PC-9 (cell line): ENCODE measurements around the gene OR5I1.
A peak's percentile ranks its signal among the peaks of the same experiment; 100 is the strongest.

Experiments used
- CTCF ChIP-seq: fragments of 200-600 bp; sonication (generic); conservative IDR thresholded peaks from 2 replicates; pipeline ENCODE4 v1.6.1; 2017; ENCODE audit warnings: mixed run types, antibody characterized with exemption, mild to moderate bottlenecking, moderate library complexity
- EZH2 ChIP-seq: fragments of 200-600 bp; sonication (generic); IDR thresholded peaks from 2 replicates; pipeline ENCODE4 v1.8.0; 2017; ENCODE audit warnings: antibody characterized with exemption, low read depth

GRCh38 chr11:55942785-55943392 is 6.7 kb upstream of the OR5I1 start:
- peak; percentile 80 for TF ChIP-seq CTCF
- no peak for TF ChIP-seq EZH2
